ENCODE results near the gene NLRP13.
"Not testable (repeated sequence)": the region's sequence is repeated elsewhere in the genome, so short reads cannot be mapped to it uniquely, and the experiment has no call there.

Gene NLRP13

DNA sequence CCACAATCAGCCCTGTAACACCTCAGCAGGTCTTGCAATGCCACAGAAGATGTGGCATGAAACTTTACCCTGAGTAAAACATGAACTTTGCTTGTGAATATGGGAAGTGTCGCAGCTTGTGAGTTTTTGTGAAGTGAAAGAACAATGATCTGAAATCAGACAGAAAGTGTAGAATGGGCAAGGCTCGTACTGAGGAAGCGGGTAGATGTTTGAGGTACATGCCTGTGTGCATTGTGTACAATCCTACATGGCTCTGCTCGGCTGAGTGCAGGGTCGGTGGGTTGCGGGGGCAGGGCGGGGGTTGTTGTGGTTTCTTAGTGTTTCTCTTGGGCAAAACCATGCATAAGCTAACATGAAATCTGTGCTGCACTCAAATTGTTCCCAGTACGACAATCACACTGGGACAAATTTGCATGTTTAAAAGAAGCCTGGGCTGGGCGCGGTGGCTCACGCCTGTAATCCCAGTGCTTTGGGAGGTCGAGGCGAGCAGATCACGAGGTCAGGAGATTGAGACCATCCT lies 1.1 kb downstream of the NLRP13 start:
- ChIA-PET CTCF (no interaction called here), POLR2A (no interaction called here)
- TF ChIP-seq NFRKB (IDR thresholded peaks at IDR 0.05) = no peak
- TF ChIP-seq, protein P1, sequence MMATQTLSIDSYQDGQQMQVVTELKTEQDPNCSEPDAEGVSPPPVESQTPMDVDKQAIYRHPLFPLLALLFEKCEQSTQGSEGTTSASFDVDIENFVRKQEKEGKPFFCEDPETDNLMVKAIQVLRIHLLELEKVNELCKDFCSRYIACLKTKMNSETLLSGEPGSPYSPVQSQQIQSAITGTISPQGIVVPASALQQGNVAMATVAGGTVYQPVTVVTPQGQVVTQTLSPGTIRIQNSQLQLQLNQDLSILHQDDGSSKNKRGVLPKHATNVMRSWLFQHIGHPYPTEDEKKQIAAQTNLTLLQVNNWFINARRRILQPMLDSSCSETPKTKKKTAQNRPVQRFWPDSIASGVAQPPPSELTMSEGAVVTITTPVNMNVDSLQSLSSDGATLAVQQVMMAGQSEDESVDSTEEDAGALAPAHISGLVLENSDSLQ (IDR thresholded peaks at IDR 0.05) = no peak
- TF ChIP-seq TARDBP (IDR thresholded peaks at IDR 0.05) = no peak
- no peak for TF ChIP-seq ELF4 (IDR thresholded peaks at IDR 0.05)
- TF ChIP-seq ARNT (IDR thresholded peaks at IDR 0.05) = no peak
- no peak for TF ChIP-seq FOXM1 (IDR thresholded peaks at IDR 0.05; ENCODE audit: borderline replicate concordance)
- TF ChIP-seq L3MBTL2 (conservative IDR thresholded peaks at IDR 0.05) = no peak
- TF ChIP-seq BHLHE40 (IDR thresholded peaks at IDR 0.05; ENCODE audit: borderline replicate concordance) = no peak
- TF ChIP-seq ZNF384 (IDR thresholded peaks at IDR 0.05) = no peak
- TF ChIP-seq CTBP1 (IDR thresholded peaks at IDR 0.05; ENCODE audit: borderline replicate concordance) = no peak
- TF ChIP-seq HDGF (IDR thresholded peaks at IDR 0.05; ENCODE audit: borderline replicate concordance) = no peak
- TF ChIP-seq FOXK2 (IDR thresholded peaks at IDR 0.05) = no peak
- TF ChIP-seq FOXA1 (IDR thresholded peaks at IDR 0.05) = no peak
- no peak for TF ChIP-seq SP1 (IDR thresholded peaks at IDR 0.05)
- TF ChIP-seq SUZ12 (IDR thresholded peaks at IDR 0.05) = no peak
- TF ChIP-seq LEF1 (IDR thresholded peaks at IDR 0.05; ENCODE audit: borderline replicate concordance) = no peak
- no peak for DNase-seq (ENCODE audit: extremely low spot score)

DNA sequence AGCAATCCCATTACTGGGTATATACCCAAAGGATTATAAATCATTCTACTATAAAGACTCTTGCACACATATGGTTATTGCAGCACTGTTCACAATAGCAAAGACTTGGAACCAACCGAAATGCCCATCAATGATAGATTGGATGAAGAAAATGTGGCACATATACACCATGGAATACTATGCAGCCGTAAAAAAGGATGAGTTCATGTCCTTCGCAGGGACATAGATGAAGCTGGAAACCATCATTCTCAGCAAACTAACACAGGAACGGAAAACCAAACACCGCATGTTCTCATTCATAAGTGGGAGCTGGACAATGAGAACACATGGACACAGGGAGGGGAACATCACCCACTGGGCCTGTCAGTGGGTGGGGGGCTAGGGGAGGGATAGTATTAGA lies 2.9 kb downstream of the NLRP13 start:
- CTCF ChIA-PET; POLR2A ChIA-PET; DNase-seq (ENCODE audit: extremely low spot score): not testable (repeated sequence)

DNA sequence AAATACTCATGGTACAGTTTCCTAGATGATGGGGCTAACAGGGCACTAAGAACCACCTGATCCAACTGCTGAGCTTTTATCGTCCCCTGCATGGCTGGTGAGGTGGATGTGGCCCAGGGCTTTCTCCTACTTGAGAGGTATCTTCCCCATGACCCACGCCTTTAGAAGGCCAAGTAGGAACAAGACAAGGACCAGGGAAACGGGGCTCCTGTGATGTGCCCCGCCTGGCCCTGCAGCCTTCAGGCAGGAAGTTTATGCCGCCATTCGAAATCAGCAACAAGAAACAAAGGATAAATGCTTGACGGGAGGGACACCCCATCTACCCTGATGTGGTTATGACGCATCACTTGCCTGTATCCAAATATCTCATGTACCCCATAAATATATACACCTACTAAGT lies 4.1 kb downstream of the NLRP13 start:
- DNase-seq (ENCODE audit: extremely low spot score) = no peak
- ChIA-PET CTCF (no interaction called here), POLR2A (no interaction called here)
- TF ChIP-seq TARDBP (IDR thresholded peaks at IDR 0.05) (no peak), LEF1 (IDR thresholded peaks at IDR 0.05; ENCODE audit: borderline replicate concordance) (no peak), ZNF384 (IDR thresholded peaks at IDR 0.05) (no peak), CTBP1 (IDR thresholded peaks at IDR 0.05; ENCODE audit: borderline replicate concordance) (no peak)

DNA sequence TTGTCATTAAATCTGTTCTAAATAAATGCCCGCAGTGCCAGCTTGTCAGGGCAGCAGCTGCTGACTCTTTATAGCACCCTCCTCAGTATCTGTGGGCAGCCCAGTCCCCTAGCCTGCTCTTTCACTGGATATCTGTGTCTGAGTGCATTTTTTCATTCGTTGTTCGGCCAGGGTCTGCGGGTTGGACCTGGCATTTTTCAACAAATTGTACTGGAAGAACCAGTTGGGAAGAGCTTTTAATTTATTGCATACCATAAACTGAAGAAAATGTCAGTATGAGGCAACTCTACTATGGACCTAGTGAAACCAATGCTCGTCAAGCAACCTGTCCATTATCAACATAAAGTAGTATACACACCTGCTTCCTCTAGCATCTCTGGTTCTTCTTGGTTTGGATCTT lies 8.6 kb downstream of the NLRP13 start:
- POLR2A ChIA-PET = no interaction called here
- DNase-seq (ENCODE audit: extremely low spot score) = no peak
- TF ChIP-seq BHLHE40 (IDR thresholded peaks at IDR 0.05; ENCODE audit: borderline replicate concordance) (no peak), ARNT (IDR thresholded peaks at IDR 0.05) (no peak), LEF1 (IDR thresholded peaks at IDR 0.05; ENCODE audit: borderline replicate concordance) (no peak), SUZ12 (IDR thresholded peaks at IDR 0.05) (no peak), SP1 (IDR thresholded peaks at IDR 0.05) (no peak)
- CTCF ChIA-PET = no interaction called here

DNA sequence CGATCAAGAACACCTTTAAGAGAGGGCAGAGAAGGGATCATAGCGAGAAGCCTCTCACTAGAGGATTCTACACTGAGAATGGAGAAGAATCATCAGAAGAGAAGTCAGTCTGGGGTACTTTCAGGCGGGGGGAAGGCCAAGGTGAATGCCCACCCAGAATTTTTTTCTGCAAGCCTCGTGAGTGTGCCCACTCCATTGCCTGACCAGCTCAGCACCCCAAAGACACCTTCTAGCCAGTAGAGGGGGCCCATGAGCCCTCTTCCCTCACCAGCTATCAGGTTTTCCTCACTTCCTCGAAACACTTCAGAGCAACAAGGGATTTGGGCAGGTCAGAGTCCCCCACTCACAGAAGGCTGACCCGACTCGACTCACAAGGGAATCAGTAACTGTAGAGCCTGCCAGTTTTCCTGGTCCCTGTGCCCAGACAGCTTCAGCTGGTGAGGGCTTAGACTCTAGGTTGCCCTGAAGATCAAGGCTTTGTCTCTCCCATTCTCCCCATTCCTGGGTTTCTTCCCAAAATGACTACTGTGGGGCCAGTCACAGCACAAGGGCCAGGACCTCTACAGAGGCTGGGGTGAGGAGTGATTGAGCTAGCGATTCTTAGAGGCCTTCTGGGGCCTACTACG lies 18.4 kb downstream of the NLRP13 start:
- ChIA-PET CTCF (no interaction called here), POLR2A (no interaction called here)
- DNase-seq (ENCODE audit: extremely low spot score) = peak; percentile 26
- TF ChIP-seq HDGF (IDR thresholded peaks at IDR 0.05; ENCODE audit: borderline replicate concordance) = no peak

DNA sequence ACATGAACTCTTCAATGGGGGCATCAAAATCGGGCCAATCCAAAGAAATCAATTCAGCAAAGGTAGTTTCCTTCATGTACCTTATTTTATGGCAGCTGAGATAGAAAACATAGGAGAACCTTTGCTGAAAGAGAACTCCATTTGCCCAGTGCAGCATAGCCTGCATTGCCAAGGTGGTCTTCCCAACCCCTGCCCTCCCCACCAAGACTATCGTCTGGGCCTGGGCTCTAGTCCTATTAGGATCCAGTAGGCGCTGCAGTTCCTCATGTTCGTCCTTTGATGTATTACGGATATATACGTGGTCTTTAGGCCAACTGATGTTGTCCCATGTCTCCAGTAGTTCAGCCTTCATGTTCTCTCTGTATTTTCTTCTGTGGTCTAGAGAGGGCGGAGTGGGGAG lies 19.2 kb downstream of the NLRP13 start:
- ChIA-PET POLR2A (no interaction called here), CTCF (no interaction called here)
- no peak for DNase-seq (ENCODE audit: extremely low spot score)
- no peak for TF ChIP-seq ARNT (IDR thresholded peaks at IDR 0.05)
- TF ChIP-seq, protein P1 (IDR thresholded peaks at IDR 0.05) = no peak
- no peak for TF ChIP-seq FOXM1 (IDR thresholded peaks at IDR 0.05; ENCODE audit: borderline replicate concordance)
- no peak for TF ChIP-seq BHLHE40 (IDR thresholded peaks at IDR 0.05; ENCODE audit: borderline replicate concordance)

DNA sequence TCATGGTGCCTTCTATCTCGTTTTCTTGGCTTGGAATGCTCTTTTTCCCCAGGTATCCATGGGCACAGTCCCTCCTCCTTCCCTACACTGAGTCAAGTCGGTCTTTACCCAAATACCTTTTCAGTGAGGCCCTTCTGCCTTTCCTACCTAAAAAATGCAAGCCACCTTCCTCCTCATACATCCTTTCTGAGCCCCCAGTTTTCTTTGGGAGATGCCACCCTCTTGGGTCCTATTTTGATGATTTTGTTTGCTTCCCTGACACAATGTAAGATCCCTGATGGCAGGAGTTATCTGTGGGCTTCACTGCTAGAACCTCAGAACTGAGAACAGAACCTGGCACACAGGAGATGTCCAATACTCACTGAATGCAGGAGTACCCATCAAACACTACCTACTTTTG lies 22.3 kb downstream of the NLRP13 start:
- TF ChIP-seq BHLHE40 (IDR thresholded peaks at IDR 0.05; ENCODE audit: borderline replicate concordance) (no peak), FOXM1 (IDR thresholded peaks at IDR 0.05; ENCODE audit: borderline replicate concordance) (no peak), L3MBTL2 (conservative IDR thresholded peaks at IDR 0.05) (no peak)
- no peak for DNase-seq (ENCODE audit: extremely low spot score)
- POLR2A ChIA-PET = no interaction called here
- CTCF ChIA-PET = no interaction called here

DNA sequence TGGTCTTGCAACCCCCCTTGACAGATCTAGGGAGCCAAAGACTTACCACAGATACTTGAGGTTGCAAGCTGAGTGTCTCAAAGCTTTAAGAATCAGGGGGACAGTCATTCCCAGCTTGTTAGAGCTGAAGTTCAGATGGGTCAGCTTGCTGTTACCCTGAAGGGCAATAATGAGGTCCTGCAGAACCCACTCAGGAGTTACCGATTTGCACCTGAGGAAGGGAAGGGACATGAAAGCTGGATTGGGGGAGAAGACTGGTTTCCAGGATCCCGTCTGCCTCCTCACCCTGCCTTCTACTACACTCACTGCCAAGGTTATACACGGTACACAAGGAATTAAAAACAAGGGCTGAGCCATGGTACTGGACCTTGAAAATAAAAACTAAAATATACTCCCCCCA lies 24.4 kb downstream of the NLRP13 start:
- ChIA-PET CTCF (no interaction called here), POLR2A (no interaction called here)
- DNase-seq (ENCODE audit: extremely low spot score) = no peak
- TF ChIP-seq FOXA1 (IDR thresholded peaks at IDR 0.05) (no peak), LEF1 (IDR thresholded peaks at IDR 0.05; ENCODE audit: borderline replicate concordance) (no peak), ARNT (IDR thresholded peaks at IDR 0.05) (no peak), FOXK2 (IDR thresholded peaks at IDR 0.05) (no peak), L3MBTL2 (conservative IDR thresholded peaks at IDR 0.05) (no peak), FOXM1 (IDR thresholded peaks at IDR 0.05; ENCODE audit: borderline replicate concordance) (no peak), ELF4 (IDR thresholded peaks at IDR 0.05) (no peak), CTBP1 (IDR thresholded peaks at IDR 0.05; ENCODE audit: borderline replicate concordance) (no peak), HDGF (IDR thresholded peaks at IDR 0.05; ENCODE audit: borderline replicate concordance) (no peak), SUZ12 (IDR thresholded peaks at IDR 0.05) (no peak), SP1 (IDR thresholded peaks at IDR 0.05) (no peak)
- TF ChIP-seq, protein P1 (IDR thresholded peaks at IDR 0.05) = no peak
